Measurements from ENCODE around the gene CSTPP1.

CSTPP1 gene

GRCh38 chr11:46936138-46937110 lies at the start of gene CSTPP1:
CSTPP1 (plus strand) TSS chr11:46936761; CDS start chr11:46936806, 45 bp downstream.
- TF ChIP-seq, protein P1, sequence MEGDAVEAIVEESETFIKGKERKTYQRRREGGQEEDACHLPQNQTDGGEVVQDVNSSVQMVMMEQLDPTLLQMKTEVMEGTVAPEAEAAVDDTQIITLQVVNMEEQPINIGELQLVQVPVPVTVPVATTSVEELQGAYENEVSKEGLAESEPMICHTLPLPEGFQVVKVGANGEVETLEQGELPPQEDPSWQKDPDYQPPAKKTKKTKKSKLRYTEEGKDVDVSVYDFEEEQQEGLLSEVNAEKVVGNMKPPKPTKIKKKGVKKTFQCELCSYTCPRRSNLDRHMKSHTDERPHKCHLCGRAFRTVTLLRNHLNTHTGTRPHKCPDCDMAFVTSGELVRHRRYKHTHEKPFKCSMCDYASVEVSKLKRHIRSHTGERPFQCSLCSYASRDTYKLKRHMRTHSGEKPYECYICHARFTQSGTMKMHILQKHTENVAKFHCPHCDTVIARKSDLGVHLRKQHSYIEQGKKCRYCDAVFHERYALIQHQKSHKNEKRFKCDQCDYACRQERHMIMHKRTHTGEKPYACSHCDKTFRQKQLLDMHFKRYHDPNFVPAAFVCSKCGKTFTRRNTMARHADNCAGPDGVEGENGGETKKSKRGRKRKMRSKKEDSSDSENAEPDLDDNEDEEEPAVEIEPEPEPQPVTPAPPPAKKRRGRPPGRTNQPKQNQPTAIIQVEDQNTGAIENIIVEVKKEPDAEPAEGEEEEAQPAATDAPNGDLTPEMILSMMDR (IDR thresholded peaks at IDR 0.05; ENCODE audit: extremely low read depth, missing control alignments): no peak
- DNase-seq (ENCODE audit: low spot score): peak; percentile 95

GRCh38 chr11:46888636-46889035 lies 47.9 kb upstream of the CSTPP1 start:
- TF ChIP-seq, protein P1 (IDR thresholded peaks at IDR 0.05; ENCODE audit: extremely low read depth, missing control alignments): no peak
- DNase-seq (ENCODE audit: low spot score): no peak

DNA sequence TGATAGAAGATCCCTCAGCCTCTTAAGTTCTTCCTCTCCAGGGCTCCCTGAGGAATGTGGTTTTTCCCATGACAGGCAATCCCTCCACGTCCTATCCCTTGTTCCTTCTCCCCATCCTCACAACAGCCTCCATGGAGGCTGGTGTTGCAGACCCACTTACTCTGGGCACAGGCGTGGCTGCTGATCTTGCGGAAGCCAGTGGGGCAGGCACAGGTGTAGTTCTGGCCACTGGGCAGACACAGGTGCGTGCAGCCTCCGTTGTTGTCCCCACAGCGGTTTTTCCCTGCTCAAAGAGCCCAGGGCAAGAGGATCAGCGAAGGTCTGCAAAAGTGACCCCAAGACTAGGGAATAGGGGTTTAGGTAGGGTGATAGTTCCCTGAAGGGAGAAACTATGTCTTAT lies 47.3 kb upstream of the CSTPP1 start:
- no peak for DNase-seq (ENCODE audit: low spot score)
- TF ChIP-seq, protein P1 (IDR thresholded peaks at IDR 0.05; ENCODE audit: extremely low read depth, missing control alignments): no peak

- TF ChIP-seq, protein P1 (IDR thresholded peaks at IDR 0.05; ENCODE audit: extremely low read depth, missing control alignments): peak; percentile 73
- DNase-seq (ENCODE audit: low spot score): peak; percentile 83
Measured at GRCh38 chr11:46889689-46890475, 46.7 kb upstream of the CSTPP1 start.

GRCh38 chr11:46890665-46891064 lies 45.9 kb upstream of the CSTPP1 start:
- DNase-seq (ENCODE audit: low spot score): no peak
- TF ChIP-seq, protein P1 (IDR thresholded peaks at IDR 0.05; ENCODE audit: extremely low read depth, missing control alignments): no peak

GRCh38 chr11:46892109-46892508 lies 44.5 kb upstream of the CSTPP1 start:
- DNase-seq (ENCODE audit: low spot score): no peak
- TF ChIP-seq, protein P1 (IDR thresholded peaks at IDR 0.05; ENCODE audit: extremely low read depth, missing control alignments): no peak

DNA sequence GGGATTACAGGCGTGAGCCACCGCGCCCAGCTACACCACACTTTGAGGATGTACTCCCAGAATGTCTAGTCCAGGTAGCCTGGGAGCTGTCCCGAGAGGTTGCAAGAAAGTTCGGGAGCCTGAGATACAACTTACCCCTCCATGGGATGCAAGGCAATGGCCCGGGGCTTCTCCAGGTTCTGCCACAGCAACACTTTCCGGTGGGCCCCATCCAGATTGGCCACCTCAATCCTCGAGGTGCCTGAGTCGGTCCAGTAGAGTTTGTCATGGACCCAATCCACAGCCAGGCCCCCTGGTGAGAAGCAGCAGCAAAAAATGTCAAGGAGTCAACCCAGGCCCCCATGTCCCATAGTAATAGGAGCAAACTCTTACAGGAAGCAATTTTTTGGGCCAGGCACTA lies 43.7 kb upstream of the CSTPP1 start:
- TF ChIP-seq, protein P1 (IDR thresholded peaks at IDR 0.05; ENCODE audit: extremely low read depth, missing control alignments): no peak
- DNase-seq (ENCODE audit: low spot score): no peak
